K562 (cell line): Measurements from ENCODE around the gene RALGAPA2. TPM values are rescaled to one million over a fixed set of nuclear protein-coding genes. Genes with fewer than 3 reads are reported as not detected.

Experiments
- ATAC-seq: fragments of 200-7000 bp; cut with Tn5 transposase; 3 replicates; pipeline ENCODE4 v1.9.1; 2020; ENCODE audit warnings: moderate library complexity
- BruUV-seq: library from RNA; stranded (reverse); fragments of 400-500 nt; replicated peaks from 2 replicates; lab custom pipeline; 2021; lab: Mats Ljungman, UMichigan
- CTCF ChIA-PET: fragments of 300-600 bp; formaldehyde crosslinking; extraction: SDS; loops from one replicate; lab custom pipeline; 2021; ENCODE audit warnings: low intra/inter-chr PET ratio; lab: Yijun Ruan, JAX
- POLR2A ChIA-PET: fragments of 300-600, 350-650 bp; sonication (Branson Sonifier 250); formaldehyde crosslinking; extraction: SDS; loops from one replicate; lab custom pipeline; 2021; ENCODE audit warnings: antibody characterized with exemption, inconsistent platforms; lab: Yijun Ruan, JAX
- DNase-seq, 4 experiments: peaks; one replicate each; pipeline versions ENCODE4 v3.0.0 to v3.0.0-alpha.2; 2011 to 2018; ENCODE audit warnings: low spot score in 3 of 4, mixed read lengths in 3 of 4; ENCODE audit errors: extremely low read depth in 1 of 4
- FAIRE-seq: peaks from 2 replicates; lab custom pipeline; 2011; peaks lifted over from hg19 to GRCh38; lab: Jason Lieb, UNC
- H2AFZ ChIP-seq: 2 replicates; pipeline ENCODE4 v1.6.0; 2011; ENCODE audit warnings: low read depth, low read length, control low read depth, inconsistent platforms
- H3K27ac ChIP-seq: fragments of 200-600 bp; 3 replicates; pipeline ENCODE4 v1.8.0; 2011; ENCODE audit warnings: low read depth, mild to moderate bottlenecking, control low read depth, inconsistent platforms, low read length, moderate library complexity, mixed read lengths; ENCODE audit errors: extremely low read depth
- H3K27me3 ChIP-seq, 2 experiments: fragments of 300-600 bp in 1 of 2; 2 replicates in 1 of 2; 3 replicates in 1 of 2; pipeline versions ENCODE4 v1.6.0 to v1.8.0; 2011; ENCODE audit warnings: inconsistent platforms in 2 of 2, low read length in 2 of 2, mild to moderate bottlenecking in 1 of 2, mixed read lengths in 1 of 2, moderate library complexity in 1 of 2; ENCODE audit not compliant: control insufficient read depth in 2 of 2, insufficient read depth in 2 of 2
- H3K36me3 ChIP-seq: fragments of 300-600 bp; 3 replicates; pipeline ENCODE4 v1.8.0; 2011; ENCODE audit warnings: mild to moderate bottlenecking, low read length, inconsistent platforms; ENCODE audit not compliant: control insufficient read depth, insufficient read depth
- H3K4me1 ChIP-seq, 2 experiments: fragments of 200-600 bp in 1 of 2; replicated peaks in 1 of 2; 2 replicates in 1 of 2; 3 replicates in 1 of 2; pipeline versions ENCODE4 v1.5.1 to v1.8.0; 2011; ENCODE audit warnings: inconsistent platforms in 2 of 2, low read length in 2 of 2, mild to moderate bottlenecking in 1 of 2, mixed read lengths in 1 of 2, moderate library complexity in 1 of 2; ENCODE audit not compliant: control insufficient read depth in 2 of 2, insufficient read depth in 2 of 2
- H3K4me2 ChIP-seq: 2 replicates; pipeline ENCODE4 v1.6.1; 2011; ENCODE audit warnings: low read length, control low read depth, inconsistent platforms, mixed read lengths; ENCODE audit not compliant: insufficient read depth
- H3K4me3 ChIP-seq: fragments of 200-600 bp; sonication (generic), shearing (Covaris generic); 2 replicates; pipeline ENCODE4 v1.5.1; 2016; ENCODE audit warnings: control low read depth, inconsistent platforms
- H3K79me2 ChIP-seq: fragments of 200-600 bp; 3 replicates; pipeline ENCODE4 v1.8.0; 2011; ENCODE audit warnings: low read length, inconsistent platforms; ENCODE audit not compliant: control insufficient read depth, insufficient read depth
- H3K9ac ChIP-seq, 2 experiments: 2 replicates each; pipeline versions ENCODE4 v1.6.0 to v1.6.1; 2011; ENCODE audit warnings: low read depth in 2 of 2, low read length in 2 of 2, control low read depth in 1 of 2, inconsistent platforms in 1 of 2, mild to moderate bottlenecking in 1 of 2, mixed read lengths in 1 of 2; ENCODE audit not compliant: insufficient read depth in 1 of 2
- H3K9me1 ChIP-seq: one replicate; pipeline ENCODE4 v1.6.0; 2011; ENCODE audit warnings: inconsistent platforms, mild to moderate bottlenecking, low read length, moderate library complexity; ENCODE audit not compliant: control insufficient read depth, insufficient read depth
- H3K9me3 ChIP-seq: replicated peaks from 2 replicates; pipeline ENCODE4 v1.5.1; 2011; ENCODE audit warnings: low read depth, low read length, inconsistent platforms; ENCODE audit not compliant: control insufficient read depth, insufficient read depth
- H4K20me1 ChIP-seq: replicated peaks from 2 replicates; pipeline ENCODE4 v1.6.1; 2011; ENCODE audit warnings: low read length, inconsistent platforms, mixed read lengths; ENCODE audit not compliant: control insufficient read depth, insufficient read depth
- ARID1B ChIP-seq: fragments of 450-650 bp; IDR thresholded peaks from 2 replicates; pipeline ENCODE4 v1.6.1; 2016; ENCODE audit warnings: antibody characterized with exemption, mild to moderate bottlenecking, inconsistent platforms
- CBX5 ChIP-seq: IDR thresholded peaks from 2 replicates; pipeline ENCODE4 v1.6.1; 2014; ENCODE audit warnings: low read depth, borderline replicate concordance
- FOXP1 ChIP-seq: sonication (generic); formaldehyde crosslinking; IDR thresholded peaks from 2 replicates; pipeline ENCODE4 v1.8.0; 2022; ENCODE audit warnings: mild to moderate bottlenecking, missing genetic modification reagents
- HNRNPK ChIP-seq: fragments of 200-400 bp; formaldehyde crosslinking; IDR thresholded peaks from one replicate; pipeline ENCODE4 v1.6.1; 2018; ENCODE audit warnings: mild to moderate bottlenecking, low read depth, low read length; ENCODE audit not compliant: poor library complexity, severe bottlenecking
- RFX5 ChIP-seq: IDR thresholded peaks from 2 replicates; pipeline ENCODE4 v1.6.1; 2011; ENCODE audit warnings: low read depth, mild to moderate bottlenecking, improper control_type of control experiment, low read length
- RNF2 ChIP-seq: sonication (generic); IDR thresholded peaks from 2 replicates; pipeline ENCODE4 v1.6.1; 2016
- SMARCA4 ChIP-seq: fragments of 450-650 bp; IDR thresholded peaks from 2 replicates; pipeline ENCODE4 v1.6.1; 2016
- ZNF184 ChIP-seq: sonication (generic); formaldehyde crosslinking; IDR thresholded peaks from 2 replicates; pipeline ENCODE4 v1.5.0; 2020; ENCODE audit warnings: missing genetic modification reagents
- ZNF263 ChIP-seq: sonication (generic); formaldehyde crosslinking; IDR thresholded peaks from 2 replicates; pipeline ENCODE4 v1.8.0; 2022; ENCODE audit warnings: mild to moderate bottlenecking, missing genetic modification reagents, borderline replicate concordance
- ZNF75A ChIP-seq: fragments of 450-650 bp; formaldehyde crosslinking; IDR thresholded peaks from 2 replicates; pipeline ENCODE4 v1.4.0; 2020; ENCODE audit warnings: mild to moderate bottlenecking
- WGBS: fragments of 100-300 bp; shearing (Covaris generic); methylation state at CpG from one replicate; pipeline ENCODE4 v1.1.6; 2016; ENCODE audit warnings: low coverage, mixed read lengths; ENCODE audit not compliant: insufficient coverage; ENCODE audit errors: missing lambda C conversion rate; 5-methylcytosine and 5-hydroxymethylcytosine counted together
- in situ Hi-C: fragments of 300-500 bp; cut with MboI; formaldehyde crosslinking; loops from 4 replicates; pipeline ENCODE4 v1.15.0; 2018; ENCODE audit warnings: inconsistent platforms, mixed read lengths
- intact Hi-C: fragments of 100-400 bp; cut with micrococcal nuclease; formaldehyde crosslinking; loops from 2 replicates; pipeline ENCODE4 v1.14.2; 2022
- polyA plus RNA-seq, 8 experiments: library from polyadenylated mRNA; depleted of rRNA in 4 of 8; stranded (reverse) in 5 of 8; unstranded in 3 of 8; fragments of >200 nt; fragmentation: Nextera tagmentation in 2 of 8; fragmentation: Illumina TruSeq in 1 of 8; extraction: Ambion mirVana in 2 of 8; extraction: Trizol in 1 of 8; gene quantifications; 2 replicates each; pipeline versions ENCODE4 v1.2.1 to v1.2.3, GENCODE V29; 2011 to 2014; ENCODE audit warnings: inconsistent platforms in 1 of 8, missing spikeins in 1 of 8
- total RNA-seq, 7 experiments: library from RNA; depleted of rRNA in 6 of 7; stranded (reverse); fragments of >200 nt in 6 of 7; fragmentation: Illumina TruSeq in 2 of 7; extraction: Trizol in 2 of 7; gene quantifications; 2 replicates each; pipeline versions ENCODE4 v1.2.1 to v1.2.3, GENCODE V29; 2011 to 2021; ENCODE audit warnings: low replicate concordance in 1 of 7
- TF ChIP-seq, protein P1 (sequence below): fragments of 450-650 bp; IDR thresholded peaks from 2 replicates; pipeline ENCODE4 v1.6.1; 2016; ENCODE audit warnings: mild to moderate bottlenecking
- TF ChIP-seq, protein P2 (sequence below): fragments of 250-450 bp; sonication (Bioruptor Pico); IDR thresholded peaks from 2 replicates; pipeline ENCODE4 v1.4.0; 2020
- TF ChIP-seq, protein P3 (sequence below): fragments of 450-650 bp; IDR thresholded peaks from 2 replicates; pipeline ENCODE4 v1.6.1; 2016; ENCODE audit warnings: antibody characterized with exemption

RALGAPA2 gene
- total and polyA plus RNA-seq, 9 of the 15 experiments (the other 6 are each of a cell fraction or from before 2014, with no cell fraction given) = 0.35 to 2.7 (median 1.4) TPM

DNA sequence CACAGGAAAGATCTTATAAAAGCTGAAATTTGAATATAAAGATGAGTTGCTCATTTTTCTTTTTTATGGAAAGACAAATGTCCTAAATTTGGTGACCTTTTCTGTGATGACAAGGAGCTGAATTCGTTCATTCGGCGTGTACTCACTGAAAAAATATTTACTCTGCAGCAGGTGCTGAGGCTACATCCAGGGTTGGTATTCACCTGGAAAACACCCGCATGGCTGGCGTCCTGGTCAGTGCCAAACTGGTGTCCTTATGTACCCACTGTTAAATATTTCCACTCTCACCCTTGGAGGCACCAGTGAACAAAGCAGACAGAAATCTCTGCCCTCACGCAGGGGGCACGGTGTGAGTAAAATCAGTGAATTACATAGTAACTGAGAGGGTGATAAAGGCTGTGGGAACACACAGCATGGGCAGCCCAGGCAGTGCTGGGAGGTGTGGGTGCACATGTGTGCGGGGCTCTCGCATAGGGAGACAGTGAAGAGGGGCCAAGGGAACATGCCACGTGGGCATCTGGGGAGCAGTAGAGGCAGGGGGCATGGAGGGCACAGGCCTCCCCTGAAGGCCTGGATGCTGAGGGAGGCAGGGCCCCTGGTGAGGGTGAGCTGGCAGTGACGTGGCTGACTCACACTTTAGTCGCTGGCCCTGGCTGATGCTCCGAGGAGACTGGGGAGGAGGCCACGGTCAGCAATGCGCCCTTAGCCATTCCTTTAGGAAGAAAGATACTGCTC, 254.9 kb downstream of the RALGAPA2 start (continued):
- TF ChIP-seq, protein P1, sequence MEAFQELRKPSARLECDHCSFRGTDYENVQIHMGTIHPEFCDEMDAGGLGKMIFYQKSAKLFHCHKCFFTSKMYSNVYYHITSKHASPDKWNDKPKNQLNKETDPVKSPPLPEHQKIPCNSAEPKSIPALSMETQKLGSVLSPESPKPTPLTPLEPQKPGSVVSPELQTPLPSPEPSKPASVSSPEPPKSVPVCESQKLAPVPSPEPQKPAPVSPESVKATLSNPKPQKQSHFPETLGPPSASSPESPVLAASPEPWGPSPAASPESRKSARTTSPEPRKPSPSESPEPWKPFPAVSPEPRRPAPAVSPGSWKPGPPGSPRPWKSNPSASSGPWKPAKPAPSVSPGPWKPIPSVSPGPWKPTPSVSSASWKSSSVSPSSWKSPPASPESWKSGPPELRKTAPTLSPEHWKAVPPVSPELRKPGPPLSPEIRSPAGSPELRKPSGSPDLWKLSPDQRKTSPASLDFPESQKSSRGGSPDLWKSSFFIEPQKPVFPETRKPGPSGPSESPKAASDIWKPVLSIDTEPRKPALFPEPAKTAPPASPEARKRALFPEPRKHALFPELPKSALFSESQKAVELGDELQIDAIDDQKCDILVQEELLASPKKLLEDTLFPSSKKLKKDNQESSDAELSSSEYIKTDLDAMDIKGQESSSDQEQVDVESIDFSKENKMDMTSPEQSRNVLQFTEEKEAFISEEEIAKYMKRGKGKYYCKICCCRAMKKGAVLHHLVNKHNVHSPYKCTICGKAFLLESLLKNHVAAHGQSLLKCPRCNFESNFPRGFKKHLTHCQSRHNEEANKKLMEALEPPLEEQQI = no peak
- no peak for TF ChIP-seq HNRNPK

DNA sequence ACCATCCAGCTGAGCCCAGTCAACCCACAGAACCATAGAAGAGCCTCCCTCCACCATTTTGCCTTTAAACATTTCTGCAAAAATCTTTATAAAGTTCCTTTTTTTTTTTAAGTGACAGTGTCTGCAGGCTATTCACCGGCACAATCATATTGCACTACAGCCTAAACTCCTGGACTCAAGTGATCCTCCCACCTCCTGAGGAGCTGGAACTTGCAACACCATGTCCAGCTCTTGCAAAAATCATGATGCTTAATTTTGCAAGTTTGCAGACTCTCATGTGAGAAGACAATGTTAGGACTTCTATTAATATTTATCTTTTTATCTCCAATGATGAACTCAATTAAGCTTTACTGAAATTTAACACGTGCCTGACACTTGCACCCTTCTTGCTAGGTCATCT, 255.7 kb downstream of the RALGAPA2 start:
- H3K4me1 ChIP-seq = peaks cover 0 to 3% of the 10 kb centered on the region in 2 experiments; a peak in 1 of 5 replicates
- H3K9ac ChIP-seq = no peak overlapping the region
- intact Hi-C loops = no loop called here
- H4K20me1 ChIP-seq = no peaks in the 10 kb centered on the region
- H3K9me3 ChIP-seq = no peaks in the 10 kb centered on the region
- no peak overlapping the region for H3K4me2 ChIP-seq
- H3K36me3 ChIP-seq = no peaks in the 10 kb centered on the region
- POLR2A ChIA-PET = no interaction called here
- no TSS peak for BruUV-seq
- in situ Hi-C loops = no loop called here
- ATAC-seq = no peak
- H3K79me2 ChIP-seq = no peaks in the 10 kb centered on the region
- CTCF ChIA-PET = no interaction called here
- 0% methylated on average over 2 of the region's 2 CpGs for WGBS
- H3K9me1 ChIP-seq = no peaks in the 10 kb centered on the region
- peaks cover 2 to 25% of the 10 kb centered on the region in 2 experiments; a peak in 2 of 5 replicates for H3K27me3 ChIP-seq
- no peak overlapping the region for H2AFZ ChIP-seq
- no peak overlapping the region for H3K27ac ChIP-seq
- H3K4me3 ChIP-seq = no peak overlapping the region
- no peak for FAIRE-seq
- DNase-seq = no peak
- TF ChIP-seq ZNF75A (no peak), CBX5 (no peak), RNF2 (no peak), SMARCA4 (no peak), ZNF184 (CRISPR knock-in tag) (no peak), RFX5 (no peak), ZNF263 (CRISPR knock-in tag) (no peak), ARID1B (no peak), FOXP1 (CRISPR knock-in tag) (no peak)
- TF ChIP-seq, protein P2, sequence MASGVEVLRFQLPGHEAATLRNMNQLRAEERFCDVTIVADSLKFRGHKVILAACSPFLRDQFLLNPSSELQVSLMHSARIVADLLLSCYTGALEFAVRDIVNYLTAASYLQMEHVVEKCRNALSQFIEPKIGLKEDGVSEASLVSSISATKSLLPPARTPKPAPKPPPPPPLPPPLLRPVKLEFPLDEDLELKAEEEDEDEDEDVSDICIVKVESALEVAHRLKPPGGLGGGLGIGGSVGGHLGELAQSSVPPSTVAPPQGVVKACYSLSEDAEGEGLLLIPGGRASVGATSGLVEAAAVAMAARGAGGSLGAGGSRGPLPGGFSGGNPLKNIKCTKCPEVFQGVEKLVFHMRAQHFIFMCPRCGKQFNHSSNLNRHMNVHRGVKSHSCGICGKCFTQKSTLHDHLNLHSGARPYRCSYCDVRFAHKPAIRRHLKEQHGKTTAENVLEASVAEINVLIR (CRISPR knock-in tag) = no peak
- TF ChIP-seq, protein P3, sequence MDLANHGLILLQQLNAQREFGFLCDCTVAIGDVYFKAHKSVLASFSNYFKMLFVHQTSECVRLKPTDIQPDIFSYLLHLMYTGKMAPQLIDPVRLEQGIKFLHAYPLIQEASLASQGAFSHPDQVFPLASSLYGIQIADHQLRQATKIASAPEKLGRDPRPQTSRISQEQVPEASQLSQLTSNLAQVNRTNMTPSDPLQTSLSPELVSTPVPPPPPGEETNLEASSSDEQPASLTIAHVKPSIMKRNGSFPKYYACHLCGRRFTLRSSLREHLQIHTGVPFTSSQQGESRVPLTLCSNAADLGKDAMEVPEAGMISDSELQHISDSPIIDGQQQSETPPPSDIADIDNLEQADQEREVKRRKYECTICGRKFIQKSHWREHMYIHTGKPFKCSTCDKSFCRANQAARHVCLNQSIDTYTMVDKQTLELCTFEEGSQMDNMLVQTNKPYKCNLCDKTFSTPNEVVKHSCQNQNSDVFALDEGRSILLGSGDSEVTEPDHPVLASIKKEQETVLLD = no peak
